ENCODE measurements around the gene LAGE3. TPM values are rescaled to one million over a fixed set of nuclear protein-coding genes. Genes with fewer than 3 reads are reported as not detected.

LAGE3 gene
- total and polyA plus RNA-seq, 8 donors = 9.5 to 19.6 (median 12.7) TPM

DNA sequence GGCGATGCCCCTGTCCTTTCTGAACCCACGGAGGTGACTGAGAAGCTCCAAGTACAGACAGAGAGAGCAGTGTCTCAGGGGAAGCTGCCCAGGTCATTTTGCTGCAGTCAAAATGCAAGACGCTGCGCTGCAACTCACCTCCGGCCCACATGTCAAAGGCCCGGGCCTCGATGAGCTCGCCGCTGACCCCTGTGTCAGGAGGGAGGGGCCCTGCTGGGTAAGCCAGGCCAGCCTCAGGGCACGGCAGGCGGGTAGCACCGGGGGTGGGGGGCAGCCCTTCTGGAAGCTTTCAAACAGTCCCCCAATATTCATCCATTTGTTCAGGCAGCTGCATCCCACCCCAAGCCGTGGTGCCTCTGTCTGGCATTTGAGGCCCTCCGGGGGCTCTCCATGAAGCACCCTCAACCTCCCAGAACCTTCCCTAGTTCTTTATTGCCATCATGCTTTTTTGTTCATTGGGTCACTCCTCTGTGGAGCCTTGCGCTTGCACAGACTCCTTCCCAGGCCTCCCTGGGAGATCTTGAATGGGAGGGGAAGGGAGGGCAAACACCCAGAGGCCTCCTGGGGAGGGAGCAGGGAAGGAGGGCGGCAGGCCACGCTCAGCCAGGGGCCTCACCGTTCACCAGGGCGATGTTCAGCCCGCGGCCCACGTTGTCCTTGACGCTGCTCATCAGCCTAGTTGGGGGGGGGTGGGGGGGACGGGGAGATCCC is 28.7 kb upstream of the LAGE3 start:
- Histone ChIP-seq H3K27ac (no peak overlapping the region), H3K4me3 (no peak overlapping the region), H3K9me3 (no peaks in the 10 kb centered on the region), H3K36me3 (peaks cover 0 to 6% (median 0%) of the 10 kb centered on the region in 3 donors), H3K27me3 (no peaks in the 10 kb centered on the region), H3K4me1 (no peaks in the 10 kb centered on the region)
- FAIRE-seq = no peak
- WGBS, 2 donors = 78 to 81% methylated on average over 21 to 24 of the region's 24 CpGs
- intact Hi-C loops (cut with DNase I) = no loop called here
- TF ChIP-seq, protein P1, sequence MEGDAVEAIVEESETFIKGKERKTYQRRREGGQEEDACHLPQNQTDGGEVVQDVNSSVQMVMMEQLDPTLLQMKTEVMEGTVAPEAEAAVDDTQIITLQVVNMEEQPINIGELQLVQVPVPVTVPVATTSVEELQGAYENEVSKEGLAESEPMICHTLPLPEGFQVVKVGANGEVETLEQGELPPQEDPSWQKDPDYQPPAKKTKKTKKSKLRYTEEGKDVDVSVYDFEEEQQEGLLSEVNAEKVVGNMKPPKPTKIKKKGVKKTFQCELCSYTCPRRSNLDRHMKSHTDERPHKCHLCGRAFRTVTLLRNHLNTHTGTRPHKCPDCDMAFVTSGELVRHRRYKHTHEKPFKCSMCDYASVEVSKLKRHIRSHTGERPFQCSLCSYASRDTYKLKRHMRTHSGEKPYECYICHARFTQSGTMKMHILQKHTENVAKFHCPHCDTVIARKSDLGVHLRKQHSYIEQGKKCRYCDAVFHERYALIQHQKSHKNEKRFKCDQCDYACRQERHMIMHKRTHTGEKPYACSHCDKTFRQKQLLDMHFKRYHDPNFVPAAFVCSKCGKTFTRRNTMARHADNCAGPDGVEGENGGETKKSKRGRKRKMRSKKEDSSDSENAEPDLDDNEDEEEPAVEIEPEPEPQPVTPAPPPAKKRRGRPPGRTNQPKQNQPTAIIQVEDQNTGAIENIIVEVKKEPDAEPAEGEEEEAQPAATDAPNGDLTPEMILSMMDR (IDR thresholded peaks at IDR 0.05) = no peak
- no peak for ATAC-seq
- DNase-seq = peak in 1 of 6 donors; percentile 67

DNA sequence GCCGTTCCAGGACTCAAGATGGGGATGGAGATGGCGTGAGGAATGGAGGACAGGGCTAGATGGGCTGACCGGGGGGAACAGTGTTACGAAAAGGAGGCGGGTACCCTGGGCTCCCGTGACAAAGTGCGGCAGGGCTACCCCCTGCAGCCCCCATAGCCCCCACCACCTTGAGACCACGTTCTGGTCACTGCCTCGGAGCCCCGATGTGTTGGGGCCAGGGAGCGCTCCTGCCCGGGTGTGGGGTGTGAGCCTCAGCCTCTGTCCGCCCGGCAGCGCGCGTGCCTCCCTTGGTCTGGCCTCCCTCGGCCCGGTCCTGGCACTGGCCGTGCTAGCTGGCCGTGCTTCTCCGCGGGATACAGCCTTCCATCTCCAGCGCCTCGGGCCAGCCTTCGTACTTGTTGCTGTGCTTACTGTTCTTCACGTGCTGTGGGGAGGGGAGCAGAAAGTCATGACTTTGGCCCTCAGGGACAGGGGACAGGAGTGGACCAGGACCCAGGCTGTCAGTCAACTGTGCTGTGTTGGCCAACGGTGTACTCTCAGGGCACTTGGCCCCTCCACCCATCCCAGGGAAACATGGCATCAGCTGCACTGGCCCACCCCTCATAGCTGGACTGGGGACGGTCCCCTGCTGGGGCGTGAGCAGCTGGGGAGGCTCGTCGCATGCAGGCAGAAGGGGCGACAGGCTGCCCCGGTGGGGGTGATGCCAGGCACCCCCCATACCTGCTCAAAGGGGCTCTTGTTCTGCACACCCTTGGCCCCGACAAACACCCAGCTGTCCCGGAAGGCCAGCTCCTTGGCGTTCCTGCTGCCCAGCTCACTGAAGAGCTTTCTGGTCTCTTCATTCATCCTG is 27.6 kb upstream of the LAGE3 start:
- peak in 1 of 4 donors; percentile 5 for ATAC-seq
- Histone ChIP-seq H3K9me3 (no peaks in the 10 kb centered on the region), H3K36me3 (peaks cover 0 to 6% (median 0%) of the 10 kb centered on the region in 3 donors), H3K4me3 (no peak overlapping the region), H3K4me1 (no peaks in the 10 kb centered on the region), H3K27me3 (no peaks in the 10 kb centered on the region), H3K27ac (no peak overlapping the region)
- TF ChIP-seq, protein P1 (IDR thresholded peaks at IDR 0.05) = no peak
- no peak for FAIRE-seq
- no peak for DNase-seq
- intact Hi-C loops (cut with DNase I) = no loop called here
- WGBS, 2 donors = 88 to 94% methylated on average over 31 to 37 of the region's 37 CpGs

DNA sequence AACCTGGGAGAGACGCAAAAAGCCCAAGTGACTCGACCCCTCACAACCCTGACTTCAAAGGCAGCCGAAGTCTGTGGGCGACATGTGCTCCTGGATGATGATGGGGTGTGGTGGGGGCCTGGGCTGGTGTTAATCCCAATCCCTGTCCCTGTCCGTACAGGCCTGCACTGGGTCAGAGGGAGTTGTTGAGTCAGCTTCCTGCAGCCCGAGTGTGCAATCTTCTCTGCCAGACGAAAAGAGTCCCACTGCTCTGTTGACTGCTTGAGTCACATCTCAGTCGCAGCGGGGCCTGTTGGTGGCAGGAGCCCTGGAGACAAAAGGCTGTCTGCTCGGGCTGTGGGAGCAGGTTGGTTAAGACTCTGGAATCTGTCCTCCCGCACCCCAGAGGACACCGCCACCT is 26.7 kb upstream of the LAGE3 start:
- TF ChIP-seq, protein P1 (IDR thresholded peaks at IDR 0.05) = no peak
- Histone ChIP-seq H3K36me3 (peaks cover 0 to 6% (median 0%) of the 10 kb centered on the region in 3 donors), H3K4me3 (no peak overlapping the region), H3K27ac (no peak overlapping the region), H3K27me3 (no peaks in the 10 kb centered on the region), H3K9me3 (no peaks in the 10 kb centered on the region), H3K4me1 (no peaks in the 10 kb centered on the region)
- ATAC-seq (no peak), DNase-seq (no peak), FAIRE-seq (no peak)
- 85 to 87% methylated on average over 12 of the region's 12 CpGs for WGBS, 2 donors
- intact Hi-C loops (cut with DNase I) = no loop called here

DNA sequence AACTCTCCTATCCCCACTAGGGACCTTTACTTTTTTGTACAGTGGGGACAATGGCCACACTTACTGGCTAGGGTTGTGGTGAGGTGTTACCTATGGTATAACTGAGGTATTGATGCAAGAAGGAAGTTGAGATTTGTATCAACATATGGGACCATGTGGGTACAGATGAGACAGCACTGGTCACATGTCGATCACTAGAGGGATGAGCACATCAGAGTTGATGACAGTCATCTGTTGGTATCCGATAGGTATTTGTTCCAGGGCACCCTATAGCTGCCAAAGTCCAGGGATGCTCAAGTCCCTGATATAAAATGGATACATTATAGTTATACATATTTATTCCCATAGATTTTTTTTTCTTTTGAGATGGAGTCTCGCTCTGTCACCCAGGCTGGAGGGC is 23.9 kb upstream of the LAGE3 start:
- no peak for DNase-seq
- no peaks in the 10 kb centered on the region for H3K27me3 ChIP-seq
- no peak for ATAC-seq
- no peak for FAIRE-seq
- intact Hi-C loops (cut with DNase I) = no loop called here
- TF ChIP-seq, protein P1 (IDR thresholded peaks at IDR 0.05) = no peak
- no peak overlapping the region for H3K27ac ChIP-seq
- no peaks in the 10 kb centered on the region for H3K4me1 ChIP-seq
- H3K36me3 ChIP-seq = peaks cover 0 to 6% (median 0%) of the 10 kb centered on the region in 3 donors
- H3K9me3 ChIP-seq = no peaks in the 10 kb centered on the region
- H3K4me3 ChIP-seq = no peak overlapping the region
- WGBS, 2 donors = 83 to 94% methylated on average over 3 of the region's 3 CpGs

Measured in pancreas (tissue), 10 donors.